Activated CD4-positive, alpha-beta memory T cell treated with anti-CD3 and anti-CD28 coated beads for 36 hours (primary cell): ENCODE measurements around the gene STRN3. TPM values are rescaled to one million over a fixed set of nuclear protein-coding genes. Genes with fewer than 3 reads are reported as not detected.
A peak's percentile ranks its signal among the peaks of the same experiment; 100 is the strongest.

Source experiments
- CTCF ChIA-PET: fragments of 350-600 bp; sonication (Branson Sonifier 250); formaldehyde crosslinking; loops from one replicate; lab custom pipeline; 2021; ENCODE audit warnings: antibody characterized with exemption, inconsistent platforms; lab: Charles Lee
- POLR2A ChIA-PET: fragments of 350-600 bp; sonication (Branson Sonifier 250); formaldehyde crosslinking; loops from one replicate; lab custom pipeline; 2021; ENCODE audit warnings: antibody characterized with exemption; lab: Charles Lee
- DNase-seq: peaks from one replicate; pipeline ENCODE4 v3.0.0-alpha.2; 2020
- H3K27ac Mint-ChIP-seq: one replicate; pipeline ENCODE4 v1.8.0; 2021; ENCODE audit warnings: mixed read lengths
- H3K27me3 Mint-ChIP-seq: one replicate; pipeline ENCODE4 v1.8.0; 2021; ENCODE audit warnings: mixed read lengths
- H3K36me3 Mint-ChIP-seq: one replicate; pipeline ENCODE4 v1.8.0; 2021; ENCODE audit warnings: mixed read lengths
- H3K4me1 Mint-ChIP-seq: one replicate; pipeline ENCODE4 v1.8.0; 2021; ENCODE audit warnings: low read depth, mixed read lengths
- H3K4me3 Mint-ChIP-seq: one replicate; pipeline ENCODE4 v1.8.0; 2021; ENCODE audit warnings: mild to moderate bottlenecking, mixed read lengths
- H3K9me3 Mint-ChIP-seq: one replicate; pipeline ENCODE4 v1.8.0; 2021; ENCODE audit warnings: mixed read lengths
- intact Hi-C: fragments of 100-400 bp; cut with micrococcal nuclease; formaldehyde crosslinking; loops from one replicate; pipeline ENCODE4 v1.15.1; 2023
- total RNA-seq, 2 experiments: library from RNA; stranded (reverse); gene quantifications; one replicate each; pipeline ENCODE4 v1.2.3, GENCODE V29; 2021

STRN3 gene
- total RNA-seq, 2 experiments from 2014 or later, result 17.4 to 19.4 TPM

DNA sequence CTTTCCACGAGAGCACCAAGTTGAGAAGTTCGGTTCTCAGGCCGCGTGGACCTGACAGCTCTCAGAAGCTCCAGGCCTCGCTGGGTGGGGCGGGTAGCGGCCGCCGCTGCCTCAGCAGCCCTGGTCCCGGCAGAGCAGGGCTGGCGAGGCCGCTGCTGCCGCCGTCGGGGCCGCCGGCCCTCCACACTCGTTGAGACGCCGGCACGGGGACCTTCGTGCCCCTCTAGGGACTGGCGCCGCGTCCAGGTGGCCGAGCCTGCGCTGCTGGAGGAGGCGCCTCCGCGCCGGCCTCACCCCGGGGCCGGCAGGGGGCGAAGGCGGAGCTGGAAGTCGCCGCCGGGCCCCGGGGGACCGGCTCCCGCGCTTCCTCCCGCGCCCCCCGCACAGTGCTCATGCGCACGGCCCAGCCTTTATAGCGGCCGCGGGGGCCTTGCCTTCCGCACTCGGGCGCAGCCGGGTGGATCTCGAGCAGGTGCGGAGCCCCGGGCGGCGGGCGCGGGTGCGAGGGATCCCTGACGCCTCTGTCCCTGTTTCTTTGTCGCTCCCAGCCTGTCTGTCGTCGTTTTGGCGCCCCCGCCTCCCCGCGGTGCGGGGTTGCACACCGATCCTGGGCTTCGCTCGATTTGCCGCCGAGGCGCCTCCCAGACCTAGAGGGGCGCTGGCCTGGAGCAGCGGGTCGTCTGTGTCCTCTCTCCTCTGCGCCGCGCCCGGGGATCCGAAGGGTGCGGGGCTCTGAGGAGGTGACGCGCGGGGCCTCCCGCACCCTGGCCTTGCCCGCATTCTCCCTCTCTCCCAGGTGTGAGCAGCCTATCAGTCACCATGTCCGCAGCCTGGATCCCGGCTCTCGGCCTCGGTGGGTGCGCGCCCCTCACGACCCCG lies 151.8 kb downstream of the STRN3 start, which contains the start of gene COCH:
TSS of gene COCH (plus strand) at position 440 of the 879 bp plus-strand sequence. CDS start at position 820, 380 bp downstream.
- H3K9me3 Mint-ChIP-seq, result no peaks in the 10 kb centered on the region
- CTCF ChIA-PET, result interaction anchor here (0.6 to 0.8 kb wide), 2 partner anchors 9 to 122 kb away, joined by 3 read pairs; no protein-coding TSS in a partner anchor
- peak within 1 kb of the TSS; percentile 72 for H3K4me3 Mint-ChIP-seq
- intact Hi-C loops, result loop anchor here (10.0 kb wide), 1 partner anchor 220 kb away; no protein-coding TSS in a partner anchor
- POLR2A ChIA-PET, result no interaction called here
- H3K27ac Mint-ChIP-seq, result no peak within 1 kb of the TSS
- no peaks in the 10 kb centered on the region for H3K36me3 Mint-ChIP-seq
- DNase-seq, result peak; percentile 26
- H3K4me1 Mint-ChIP-seq, result peaks cover 8% of the 10 kb centered on the region
- peaks cover 43% of the 10 kb centered on the region for H3K27me3 Mint-ChIP-seq

DNA sequence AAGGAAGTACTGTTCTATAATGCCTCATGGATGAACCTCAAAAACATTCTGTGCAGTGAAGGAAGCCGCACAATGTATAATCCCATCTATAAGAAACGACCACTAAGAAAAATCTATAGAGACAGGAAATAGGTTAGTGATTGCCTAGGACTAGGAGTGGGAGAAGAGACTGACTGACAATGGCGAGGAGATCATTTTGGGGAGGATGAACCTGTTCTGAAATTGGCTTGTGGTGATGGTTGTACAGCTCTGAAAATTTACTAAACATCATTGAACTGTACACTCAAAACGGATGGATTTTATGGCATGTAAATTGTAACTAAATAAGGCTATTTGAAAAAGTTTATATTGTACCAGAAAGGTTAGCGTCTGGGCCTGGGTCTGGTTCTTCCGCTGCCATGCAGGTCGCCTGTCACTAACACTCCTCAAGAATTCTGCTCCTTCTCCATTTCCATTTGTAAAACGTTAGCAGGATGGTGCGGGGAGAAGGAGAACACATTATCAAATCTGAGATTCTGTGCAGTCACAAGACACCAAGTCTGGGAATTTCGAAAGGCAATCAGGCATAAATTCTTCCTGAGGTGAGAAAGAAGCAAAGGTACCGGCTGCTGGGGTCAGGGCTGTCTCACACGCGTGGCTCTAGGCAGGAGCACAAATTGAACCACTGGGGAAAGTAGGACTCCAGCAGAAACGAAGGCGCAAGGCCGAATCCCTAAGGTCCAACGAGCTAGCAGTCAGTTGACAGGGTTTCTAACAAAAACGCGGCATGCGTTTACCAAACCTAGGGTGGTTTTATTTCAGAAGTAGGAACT lies 152.7 kb downstream of the STRN3 start:
- ChIA-PET POLR2A (no interaction called here), CTCF (interaction anchor here (0.6 to 0.8 kb wide), 2 partner anchors 8 to 121 kb away, joined by 3 read pairs; no protein-coding TSS in a partner anchor)
- Mint-ChIP-seq H3K27me3 (peaks cover 47% of the 10 kb centered on the region), H3K27ac (no peak overlapping the region), H3K4me3 (peak overlapping the region; percentile 4), H3K4me1 (peaks cover 8% of the 10 kb centered on the region), H3K9me3 (no peaks in the 10 kb centered on the region), H3K36me3 (no peaks in the 10 kb centered on the region)
- DNase-seq, result no peak
- intact Hi-C loops, result loop anchor here (10.0 kb wide), 1 partner anchor 219 kb away; no protein-coding TSS in a partner anchor

DNA sequence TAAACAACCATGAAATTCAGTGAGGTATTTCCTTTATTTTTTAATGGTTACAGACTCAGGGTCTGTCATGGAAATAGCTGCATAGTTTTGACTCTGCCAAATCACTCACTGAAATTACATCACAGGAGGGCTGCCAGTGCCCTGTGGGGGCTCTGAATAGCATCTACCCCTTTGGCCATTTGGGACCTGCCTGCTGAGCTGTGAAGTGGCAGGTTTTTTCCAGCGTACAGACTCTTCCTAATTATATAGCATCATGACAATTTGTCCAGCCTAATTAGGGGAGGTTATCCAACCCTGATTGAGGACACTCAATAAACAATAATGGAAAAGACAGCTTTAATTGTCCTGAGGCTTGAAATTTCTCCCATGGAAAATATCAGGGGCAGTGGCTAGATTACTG lies 153.6 kb downstream of the STRN3 start:
- ChIA-PET POLR2A (no interaction called here), CTCF (no interaction called here)
- DNase-seq, result no peak
- intact Hi-C loops, result loop anchor here (10.0 kb wide), 1 partner anchor 218 kb away; no protein-coding TSS in a partner anchor
- peaks cover 8% of the 10 kb centered on the region for H3K4me1 Mint-ChIP-seq
- peaks cover 44% of the 10 kb centered on the region for H3K27me3 Mint-ChIP-seq
- H3K36me3 Mint-ChIP-seq, result no peaks in the 10 kb centered on the region
- H3K27ac Mint-ChIP-seq, result no peak overlapping the region
- no peak overlapping the region for H3K4me3 Mint-ChIP-seq
- no peaks in the 10 kb centered on the region for H3K9me3 Mint-ChIP-seq

DNA sequence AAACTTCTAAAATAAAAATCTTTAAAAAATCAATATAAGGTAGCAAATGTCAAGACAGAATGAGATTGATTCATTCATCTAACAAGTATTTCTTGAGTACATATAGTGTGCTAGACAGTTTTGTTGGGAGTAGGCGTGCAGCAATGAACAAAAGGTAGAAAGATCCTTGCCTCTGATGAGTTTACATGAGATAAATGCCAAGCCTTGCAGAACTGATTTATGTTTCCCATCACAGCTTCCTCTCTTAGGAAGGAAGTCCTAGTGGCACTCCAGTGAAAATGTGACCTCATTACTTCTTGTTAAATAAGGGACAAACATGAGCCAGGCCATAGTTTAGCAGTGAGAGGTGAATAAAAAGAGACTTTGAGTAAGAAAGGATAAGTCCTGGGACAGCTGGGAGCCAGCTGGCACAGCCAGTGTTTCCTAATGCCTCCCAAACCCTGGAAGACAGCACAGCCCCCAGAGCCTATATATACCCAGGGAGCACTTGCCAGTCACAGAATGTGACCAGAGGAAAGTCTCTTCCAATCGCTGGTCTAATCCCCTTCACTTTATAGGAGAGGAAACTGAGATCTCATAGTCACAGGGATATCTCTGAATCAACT lies 156.5 kb downstream of the STRN3 start:
- POLR2A ChIA-PET, result no interaction called here
- Mint-ChIP-seq H3K36me3 (no peaks in the 10 kb centered on the region), H3K4me3 (no peak overlapping the region), H3K27ac (no peak overlapping the region), H3K4me1 (no peaks in the 10 kb centered on the region), H3K27me3 (peaks cover 25% of the 10 kb centered on the region), H3K9me3 (no peaks in the 10 kb centered on the region)
- CTCF ChIA-PET, result interaction anchor here (0.7 kb wide), 1 partner anchor 29 kb away, joined by 4 read pairs; no protein-coding TSS in a partner anchor
- no peak for DNase-seq
- intact Hi-C loops, result loop anchor here (10.0 kb wide), 1 partner anchor 215 kb away; no protein-coding TSS in a partner anchor

DNA sequence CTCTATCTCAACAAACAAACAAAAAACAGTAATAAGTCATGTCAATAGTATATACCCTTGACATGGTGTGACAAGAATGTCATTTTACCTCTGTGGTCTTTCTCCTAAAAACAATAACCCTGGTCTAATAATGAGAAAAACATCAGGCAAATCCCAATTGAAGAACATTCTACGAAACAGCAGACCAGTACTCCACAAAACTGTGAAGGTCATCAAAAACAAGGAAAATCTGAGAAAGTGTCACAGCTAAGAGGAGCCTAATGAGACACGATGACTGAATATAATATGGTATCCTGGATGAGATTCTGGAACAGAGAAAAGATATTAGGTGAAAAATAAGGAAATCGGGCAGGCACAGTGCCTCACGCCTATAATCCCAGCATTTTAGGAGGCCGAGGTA lies 157.4 kb downstream of the STRN3 start:
- no peak for DNase-seq
- Mint-ChIP-seq H3K27ac (no peak overlapping the region), H3K4me1 (no peaks in the 10 kb centered on the region), H3K4me3 (no peak overlapping the region), H3K36me3 (no peaks in the 10 kb centered on the region), H3K27me3 (peaks cover 24% of the 10 kb centered on the region), H3K9me3 (no peaks in the 10 kb centered on the region)
- ChIA-PET CTCF (interaction anchor here (0.7 kb wide), 1 partner anchor 28 kb away, joined by 4 read pairs; no protein-coding TSS in a partner anchor), POLR2A (no interaction called here)
- intact Hi-C loops, result no loop called here

DNA sequence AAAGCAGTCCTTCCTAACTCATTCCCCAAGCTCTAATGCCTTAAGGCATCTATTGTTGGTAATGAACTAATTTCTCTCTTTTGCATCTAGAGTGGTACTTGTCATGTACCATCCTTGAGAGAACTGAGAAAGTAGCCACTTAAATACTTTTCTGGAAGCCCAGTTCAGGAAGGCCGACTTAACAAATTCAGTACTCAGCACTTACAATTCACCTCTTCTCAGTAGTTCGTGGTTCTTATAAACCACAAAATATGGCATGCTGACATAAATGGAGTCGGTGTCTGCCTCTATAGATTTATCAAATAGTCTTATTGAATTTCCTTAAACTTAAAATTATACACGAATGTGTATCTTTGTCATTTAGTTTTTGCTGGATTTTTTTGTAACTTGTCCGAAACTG lies 161.2 kb downstream of the STRN3 start:
- Mint-ChIP-seq H3K4me1 (no peaks in the 10 kb centered on the region), H3K4me3 (no peak overlapping the region), H3K27ac (no peak overlapping the region), H3K27me3 (peaks cover 13% of the 10 kb centered on the region), H3K9me3 (no peaks in the 10 kb centered on the region), H3K36me3 (no peaks in the 10 kb centered on the region)
- DNase-seq, result no peak
- ChIA-PET POLR2A (no interaction called here), CTCF (no interaction called here)
- intact Hi-C loops, result no loop called here

DNA sequence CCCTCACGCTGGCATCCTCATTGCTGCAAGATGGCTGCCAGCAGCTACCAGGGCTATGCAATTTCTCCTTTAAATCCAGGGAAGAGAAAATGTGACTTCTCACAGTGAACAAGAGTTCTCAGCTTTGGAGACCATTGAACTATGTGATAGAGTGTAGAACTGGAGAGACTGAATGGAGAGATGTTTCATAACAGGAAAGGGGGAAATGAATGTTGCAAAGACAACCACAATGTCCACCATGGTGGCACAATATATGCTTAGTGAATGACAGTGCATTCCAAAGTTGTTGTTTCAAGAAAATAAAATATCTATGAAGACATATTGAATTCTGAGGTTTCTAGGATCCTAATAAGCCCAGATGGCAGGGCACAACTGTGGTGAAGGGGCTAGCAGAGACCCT lies 165.0 kb downstream of the STRN3 start:
- CTCF ChIA-PET, result no interaction called here
- POLR2A ChIA-PET, result no interaction called here
- no peak overlapping the region for H3K27ac Mint-ChIP-seq
- peaks cover 14% of the 10 kb centered on the region for H3K27me3 Mint-ChIP-seq
- no peak overlapping the region for H3K4me3 Mint-ChIP-seq
- H3K4me1 Mint-ChIP-seq, result no peaks in the 10 kb centered on the region
- H3K36me3 Mint-ChIP-seq, result no peaks in the 10 kb centered on the region
- no peaks in the 10 kb centered on the region for H3K9me3 Mint-ChIP-seq
- DNase-seq, result no peak
- intact Hi-C loops, result no loop called here

DNA sequence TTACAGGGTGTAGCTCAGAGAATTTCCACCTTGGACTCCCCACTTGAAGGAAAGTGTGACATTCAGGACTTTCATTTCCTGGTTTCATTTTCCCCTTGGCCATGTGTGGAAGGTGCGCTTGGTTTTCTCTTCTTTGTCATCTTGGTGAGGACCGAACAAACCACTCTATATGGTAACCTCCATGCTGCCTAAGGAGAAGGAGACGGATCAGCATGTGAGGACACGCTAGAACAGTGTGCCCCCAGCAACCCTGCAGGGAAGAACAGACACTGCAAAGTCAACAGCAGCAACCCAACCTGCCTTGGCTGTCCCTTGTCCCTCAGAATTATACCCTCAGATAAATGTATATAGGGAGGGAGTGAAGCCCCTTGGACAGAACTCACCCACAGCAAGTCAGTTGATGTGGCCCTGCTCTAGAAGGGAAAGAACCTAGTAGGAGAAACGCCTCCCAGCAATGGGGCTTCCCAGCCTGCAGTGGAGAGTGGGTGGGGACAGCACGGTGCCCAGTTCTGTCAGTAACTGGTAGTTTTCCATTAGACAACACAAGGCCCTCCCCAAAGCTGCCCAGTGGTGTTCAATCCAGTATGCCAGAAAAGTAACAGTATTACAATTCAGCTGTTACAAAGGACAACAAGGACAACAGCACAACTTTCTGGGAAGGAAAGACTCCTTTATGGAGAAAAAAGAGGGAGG lies 170.7 kb downstream of the STRN3 start:
- Mint-ChIP-seq H3K9me3 (no peaks in the 10 kb centered on the region), H3K4me3 (no peak overlapping the region), H3K27me3 (peaks cover 12% of the 10 kb centered on the region), H3K27ac (no peak overlapping the region), H3K4me1 (peaks cover 15% of the 10 kb centered on the region), H3K36me3 (no peaks in the 10 kb centered on the region)
- ChIA-PET CTCF (no interaction called here), POLR2A (no interaction called here)
- intact Hi-C loops, result loop anchor here (5.0 kb wide), 1 partner anchor 298 kb away; the partner anchor contains the start of gene G2E3
- peak; percentile 67 for DNase-seq

DNA sequence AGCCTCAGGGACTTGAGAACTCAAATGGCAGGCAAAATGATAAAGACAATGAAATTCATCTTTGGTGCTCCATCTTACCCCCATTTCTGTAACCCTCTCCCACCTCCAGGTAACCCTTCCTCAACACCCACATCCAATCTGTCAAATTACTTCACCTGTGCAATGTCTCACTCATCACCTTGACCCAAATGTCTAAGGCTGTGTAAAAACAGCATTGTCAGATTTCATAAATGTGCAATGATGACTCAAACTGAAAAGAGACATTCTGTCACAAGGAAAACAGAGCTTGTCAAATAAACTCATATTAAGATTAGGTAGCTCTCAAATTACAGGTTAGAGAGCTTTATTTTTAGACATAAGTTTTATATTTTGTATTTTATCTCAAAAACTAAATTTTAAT lies 171.7 kb downstream of the STRN3 start:
- POLR2A ChIA-PET, result no interaction called here

DNA sequence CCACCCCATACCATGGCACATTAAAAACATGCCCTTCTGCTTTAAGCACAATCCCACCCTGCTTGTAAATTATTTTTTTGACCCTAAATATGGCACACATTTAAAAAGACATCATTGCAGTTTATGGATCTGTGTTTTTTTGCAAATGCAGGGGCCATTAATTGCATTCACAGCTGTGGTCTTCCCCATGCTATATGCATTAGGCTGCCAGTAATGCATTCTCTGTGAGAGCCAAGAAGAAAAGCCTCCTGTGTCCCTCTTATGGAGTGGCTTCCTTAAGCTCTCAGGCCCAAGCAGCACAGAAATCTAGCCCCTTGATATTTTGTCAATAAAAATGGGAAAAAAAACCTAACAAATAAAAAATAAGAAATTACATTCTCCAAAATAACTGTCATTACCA lies 172.2 kb downstream of the STRN3 start:
- no peaks in the 10 kb centered on the region for H3K9me3 Mint-ChIP-seq
- H3K36me3 Mint-ChIP-seq, result no peaks in the 10 kb centered on the region
- POLR2A ChIA-PET, result no interaction called here
- no peak overlapping the region for H3K27ac Mint-ChIP-seq
- DNase-seq, result no peak
- H3K4me1 Mint-ChIP-seq, result peaks cover 15% of the 10 kb centered on the region
- H3K4me3 Mint-ChIP-seq, result no peak overlapping the region
- intact Hi-C loops, result no loop called here
- peaks cover 18% of the 10 kb centered on the region for H3K27me3 Mint-ChIP-seq
- CTCF ChIA-PET, result no interaction called here

More for the DNA sequence above, 171.7 kb downstream of the STRN3 start:
- CTCF ChIA-PET, result no interaction called here
- H3K27ac Mint-ChIP-seq, result no peak overlapping the region
- no peak for DNase-seq
- no peaks in the 10 kb centered on the region for H3K36me3 Mint-ChIP-seq
- H3K27me3 Mint-ChIP-seq, result peaks cover 15% of the 10 kb centered on the region
- no peaks in the 10 kb centered on the region for H3K9me3 Mint-ChIP-seq
- intact Hi-C loops, result no loop called here
- H3K4me1 Mint-ChIP-seq, result peaks cover 15% of the 10 kb centered on the region
- H3K4me3 Mint-ChIP-seq, result no peak overlapping the region

DNA sequence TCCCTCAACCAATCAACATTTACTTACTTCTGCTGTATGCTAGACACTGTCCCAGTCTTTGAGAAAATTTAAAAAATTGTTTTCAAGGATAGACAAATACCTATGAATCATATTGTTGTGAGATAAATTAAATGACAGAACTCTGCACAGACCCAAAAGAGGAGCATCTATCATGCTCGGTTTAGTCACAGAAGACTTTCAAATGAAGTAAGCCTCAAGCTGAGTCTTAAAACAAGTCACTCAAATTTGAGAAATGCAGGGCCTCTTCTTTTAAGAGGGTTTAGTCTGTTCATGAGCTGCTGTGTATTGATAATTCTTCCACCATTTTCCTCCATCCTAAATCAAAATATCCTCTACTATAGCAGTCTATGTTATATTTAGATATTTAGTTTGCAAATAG lies 176.2 kb downstream of the STRN3 start:
- Mint-ChIP-seq H3K4me1 (peaks cover 6% of the 10 kb centered on the region), H3K27me3 (peaks cover 20% of the 10 kb centered on the region), H3K9me3 (no peaks in the 10 kb centered on the region), H3K36me3 (no peaks in the 10 kb centered on the region), H3K4me3 (no peak overlapping the region), H3K27ac (no peak overlapping the region)
- DNase-seq, result no peak
- intact Hi-C loops, result no loop called here
- ChIA-PET POLR2A (no interaction called here), CTCF (no interaction called here)
